Right cardiac atrium (tissue), 5 donors: ENCODE measurements around the gene SIX5. TPM values are rescaled to one million over a fixed set of nuclear protein-coding genes. Genes with fewer than 3 reads are reported as not detected.
"Not testable (repeated sequence)": the region's sequence is repeated elsewhere in the genome, so short reads cannot be mapped to it uniquely, and the experiment has no call there.

Experiments
- ATAC-seq, 2 donors: fragments of 200-7000 bp; cut with Tn5 transposase; one replicate each; pipeline versions ENCODE4 v1.8.0 to v1.9.1; 2020; ENCODE audit warnings: moderate library complexity in 2 of 2, mild to moderate bottlenecking in 1 of 2
- DNase-seq, 3 donors: peaks; one replicate each; pipeline ENCODE4 v3.0.0-alpha.2; 2020
- H3K27ac ChIP-seq: one replicate; pipeline ENCODE4 v1.5.1; 2013; ENCODE audit warnings: mild to moderate bottlenecking, low read length, control low read depth, moderate library complexity
- H3K27me3 ChIP-seq: one replicate; pipeline ENCODE4 v1.6.1; 2013; ENCODE audit not compliant: control insufficient read depth, insufficient read depth
- H3K4me1 ChIP-seq: one replicate; pipeline ENCODE4 v1.6.1; 2013; ENCODE audit warnings: low read length; ENCODE audit not compliant: control insufficient read depth, insufficient read depth
- H3K4me3 ChIP-seq: one replicate; pipeline ENCODE4 v1.5.1; 2013; ENCODE audit warnings: low read length, control low read depth
- H3K9me3 ChIP-seq: one replicate; pipeline ENCODE4 v1.6.1; 2013; ENCODE audit warnings: low read length; ENCODE audit not compliant: control insufficient read depth
- WGBS: extraction: QIAGEN DNeasy Blood & Tissue Kit; methylation state at CpG from one replicate; pipeline ENCODE4 v1.1.7; 2013; 5-methylcytosine and 5-hydroxymethylcytosine counted together
- intact Hi-C, 4 donors: fragments of 100-400 bp; cut with DNase I; formaldehyde crosslinking; loops; one replicate each; pipeline versions ENCODE4 v1.11.0 to v1.14.0; 2022 to 2023
- polyA plus RNA-seq: library from polyadenylated mRNA; stranded (reverse); fragments of 200-250 nt; gene quantifications from one replicate; pipeline ENCODE4 v1.2.3, GENCODE V29; 2013
- total RNA-seq, 4 donors: library from RNA; stranded (reverse); fragmentation: NEBNext Ultra II Directional; extraction: Animal tissue kit (Norgen Biotek cat#: 25700); gene quantifications; one replicate each; pipeline ENCODE4 v1.2.1, GENCODE V29; 2021
- donor health status: healthy with polysubstance abuse.
- donor health status: DM: no; HTN: yes; CAD: no.
- donor health status: DM: no; HTN: no; CAD: no.
- donor health status: DM: no; HTN: yes; CAD: no; lungs with severe emphysema.
- donor health status: DM: yes; HTN: yes; CAD: no.

SIX5 gene
- total and polyA plus RNA-seq, 5 donors = 15.8 to 33.2 (median 23.9) TPM

DNA sequence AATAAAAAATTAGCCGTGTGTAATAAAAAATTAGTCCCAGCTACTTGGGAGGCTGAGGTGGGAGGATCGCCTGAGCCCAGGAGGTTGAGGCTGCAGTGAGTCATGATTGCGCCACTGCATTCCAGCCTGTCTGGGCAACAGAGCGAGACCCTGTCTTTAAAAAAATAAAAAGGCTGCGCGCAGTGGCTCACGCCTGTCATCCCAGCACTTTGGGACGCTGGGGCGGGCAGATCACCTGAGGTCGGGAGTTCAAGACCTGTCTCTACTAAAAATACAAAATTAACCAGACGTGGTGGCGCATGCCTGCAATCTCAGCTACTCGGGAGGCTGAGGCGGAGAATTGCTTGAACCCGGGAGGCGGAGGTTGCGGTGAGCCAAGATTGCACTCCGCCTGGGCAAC is 40.4 kb downstream of the SIX5 start:
- H3K27me3 ChIP-seq, H3K4me3 ChIP-seq, H3K9me3 ChIP-seq, H3K27ac ChIP-seq, H3K4me1 ChIP-seq, DNase-seq, intact Hi-C loops, ATAC-seq: not testable (repeated sequence)
- 96% methylated on average over 18 of the region's 18 CpGs for WGBS

DNA sequence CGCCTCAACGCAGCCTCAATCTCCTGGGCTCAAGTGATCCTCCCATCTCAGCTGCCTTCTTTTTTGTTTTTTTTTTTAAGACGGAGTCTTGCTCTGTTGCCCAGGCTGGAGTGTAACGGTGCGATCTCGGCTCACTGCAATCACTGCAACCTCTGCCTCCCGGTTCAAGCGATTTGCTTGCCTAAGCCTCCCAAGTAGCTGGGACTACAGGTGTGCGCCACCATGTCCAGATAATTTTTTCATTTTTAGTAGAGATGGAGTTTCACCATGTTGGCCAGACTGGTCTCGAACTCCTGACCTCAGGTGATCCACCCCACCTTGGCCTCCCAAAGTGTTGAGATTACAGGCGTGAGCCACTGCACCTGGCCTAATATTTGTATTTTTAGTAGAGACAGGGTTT is 49.0 kb downstream of the SIX5 start:
- not testable (repeated sequence) for H3K27me3 ChIP-seq
- 97% methylated on average over 11 of the region's 11 CpGs for WGBS

DNA sequence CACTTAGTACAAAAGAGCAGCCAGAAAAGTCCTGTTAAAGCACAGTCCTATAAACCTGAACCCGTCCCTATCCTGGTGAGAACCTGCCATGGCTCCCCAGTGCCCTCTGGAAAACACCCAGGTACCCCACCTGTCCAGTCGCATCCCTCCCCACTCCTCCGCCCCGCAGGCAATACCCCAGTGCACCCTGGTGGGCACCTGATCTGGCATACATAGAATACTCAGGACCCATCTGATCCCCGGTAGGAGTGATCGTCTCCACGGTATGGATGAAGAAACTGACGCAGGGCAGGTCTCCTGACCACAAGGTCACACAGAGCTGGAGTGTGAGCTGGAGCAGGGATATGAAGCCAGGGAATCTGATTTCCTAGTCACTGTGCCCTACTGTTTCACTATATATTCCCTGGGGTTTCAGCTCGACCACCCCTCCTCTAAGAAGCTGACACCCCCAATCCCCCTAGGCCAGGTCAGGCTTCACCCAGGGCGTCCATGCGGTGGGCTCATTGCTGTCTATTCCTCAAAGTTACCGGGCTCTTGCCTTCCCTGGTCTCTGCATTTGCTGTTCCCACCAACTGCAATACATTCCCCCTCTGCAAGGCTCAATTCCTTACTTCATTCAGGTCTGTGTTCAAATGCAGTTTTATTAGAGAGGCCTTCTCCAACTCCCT is 50.9 kb downstream of the SIX5 start:
- Histone ChIP-seq H3K9me3 (no peaks in the 10 kb centered on the region), H3K4me1 (peaks cover 7% of the 10 kb centered on the region), H3K27me3 (no peaks in the 10 kb centered on the region), H3K27ac (peak overlapping the region; percentile 88), H3K4me3 (peak overlapping the region; percentile 47)
- ATAC-seq = peak in 1 of 2 donors; percentile 0
- DNase-seq = no peak
- intact Hi-C loops = loop anchor here in 1 of 4 donors (10.0 kb wide), 1 partner anchor 47 kb away; the partner anchor contains the start of gene SIX5
- WGBS = 56% methylated on average over 12 of the region's 12 CpGs

More for the DNA sequence above, 49.0 kb downstream of the SIX5 start:
- H3K4me3 ChIP-seq, DNase-seq, intact Hi-C loops, H3K9me3 ChIP-seq, H3K27ac ChIP-seq, ATAC-seq, H3K4me1 ChIP-seq: not testable (repeated sequence)

DNA sequence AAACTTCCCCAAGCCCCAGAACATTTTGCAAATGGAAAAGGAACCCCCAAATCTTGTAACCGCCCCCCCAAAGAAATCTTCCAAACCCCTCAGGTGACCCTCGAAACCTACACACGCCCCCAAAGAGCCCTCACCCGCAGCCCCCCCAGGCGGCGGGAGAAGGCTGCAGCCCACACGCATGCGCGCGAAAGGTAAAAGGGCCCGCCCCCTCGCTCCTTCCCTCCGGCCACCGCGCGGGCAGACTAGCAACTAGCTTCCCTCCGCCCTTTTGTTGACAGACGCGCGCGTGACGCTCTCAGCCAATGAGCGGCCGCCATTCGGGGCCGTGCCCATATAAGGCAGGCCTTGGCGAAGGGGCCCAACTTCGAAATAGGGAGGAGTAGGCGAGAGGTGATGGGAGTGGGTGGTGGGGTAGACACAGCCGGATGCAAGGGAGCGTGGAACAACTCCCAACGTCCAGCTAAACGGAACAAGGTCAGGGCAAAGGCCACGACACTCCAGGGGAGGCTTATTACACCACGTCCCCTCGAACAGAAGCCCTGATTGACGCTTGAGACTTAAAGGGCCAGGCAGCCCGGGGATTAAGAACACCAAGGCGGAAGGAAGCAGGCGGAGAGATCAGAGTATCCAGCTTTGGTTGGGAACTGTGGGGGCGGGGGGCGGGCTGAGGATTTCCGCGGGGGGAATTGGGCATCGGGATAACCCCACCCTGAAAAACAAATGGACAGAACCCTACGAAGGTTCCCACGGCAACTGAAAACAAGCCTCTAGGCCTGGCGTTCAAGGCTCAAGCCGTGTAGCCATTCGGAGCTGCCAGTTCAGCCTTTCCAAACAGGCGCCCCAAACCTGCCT is 51.7 kb downstream of the SIX5 start:
- WGBS = under 1% methylated on average over 51 of the region's 51 CpGs
- peaks cover 7% of the 10 kb centered on the region for H3K4me1 ChIP-seq
- H3K27me3 ChIP-seq = no peaks in the 10 kb centered on the region
- peak overlapping the region; percentile 60 for H3K4me3 ChIP-seq
- peak overlapping the region; percentile 88 for H3K27ac ChIP-seq
- intact Hi-C loops = loop anchor here in 1 of 4 donors (10.0 kb wide), 1 partner anchor 47 kb away; the partner anchor contains the start of gene SIX5
- DNase-seq = peak; percentile 99 to 100 (median 99)
- ATAC-seq = peak; percentile 96 to 98
- no peaks in the 10 kb centered on the region for H3K9me3 ChIP-seq

DNA sequence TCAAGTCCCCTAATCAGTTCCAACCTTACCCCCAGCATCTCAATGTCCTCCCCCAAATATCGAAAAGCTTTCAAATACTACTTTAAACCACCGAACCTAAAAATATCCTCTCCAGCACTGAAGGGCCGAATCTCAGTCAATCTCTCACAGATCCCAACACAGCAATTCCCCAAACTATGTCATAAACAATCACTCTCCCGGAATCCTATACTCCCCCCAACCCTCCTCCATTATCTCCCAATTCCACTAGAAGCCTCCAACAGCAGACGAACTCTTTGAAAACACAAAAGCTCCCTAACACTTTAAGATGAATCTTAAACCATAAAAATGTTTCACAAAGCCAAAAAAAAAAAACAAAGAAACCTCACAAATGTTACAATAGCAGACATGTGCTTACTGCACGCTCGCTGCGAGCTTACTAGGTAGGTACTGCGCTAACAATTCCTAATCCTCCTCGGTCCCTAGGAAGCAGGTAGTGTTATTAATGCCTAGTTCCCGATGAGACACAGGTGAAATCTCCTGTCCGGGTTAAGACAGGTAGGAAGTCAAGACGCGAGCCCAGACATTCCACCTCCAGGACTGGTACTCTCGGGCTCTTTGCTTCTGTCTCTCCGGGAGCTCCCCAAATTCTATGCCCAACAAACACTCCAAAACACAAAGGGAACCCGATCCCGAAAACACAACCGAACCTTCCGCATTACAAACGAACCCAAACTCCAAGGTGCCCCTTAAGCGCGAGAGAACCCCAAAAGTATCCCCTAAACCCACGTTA is 52.5 kb downstream of the SIX5 start:
- intact Hi-C loops = loop anchor here in 1 of 4 donors (10.0 kb wide), 1 partner anchor 48 kb away; the partner anchor contains the start of gene SIX5

DNA sequence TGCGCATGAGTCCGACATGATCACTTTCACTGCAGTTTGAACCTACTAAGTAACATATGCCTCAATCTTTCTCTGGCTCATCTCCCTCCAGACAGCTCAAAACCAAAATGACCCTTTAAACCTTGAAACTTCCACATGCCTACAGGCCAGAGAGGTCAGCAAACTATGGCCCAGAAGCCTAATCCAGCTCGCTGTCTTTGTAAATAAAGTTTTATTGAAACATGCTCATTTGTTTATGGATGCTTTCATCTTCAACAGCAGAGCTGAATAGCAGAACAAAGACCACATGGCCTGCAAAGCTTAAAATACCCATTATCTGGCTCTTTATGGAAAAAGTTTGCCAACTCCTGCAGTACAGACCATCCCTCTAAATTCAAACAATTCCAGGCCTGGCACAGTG is 53.9 kb downstream of the SIX5 start:
- no peaks in the 10 kb centered on the region for H3K27me3 ChIP-seq
- H3K4me3 ChIP-seq = no peak overlapping the region
- intact Hi-C loops = loop anchor here in 1 of 4 donors (10.0 kb wide), 1 partner anchor 50 kb away; the partner anchor contains the start of gene SIX5
- no peaks in the 10 kb centered on the region for H3K9me3 ChIP-seq
- DNase-seq (no peak), ATAC-seq (no peak)
- 96% methylated on average over 3 of the region's 3 CpGs for WGBS
- H3K4me1 ChIP-seq = peaks cover 7% of the 10 kb centered on the region
- H3K27ac ChIP-seq = no peak overlapping the region

More for the DNA sequence above, 52.5 kb downstream of the SIX5 start:
- peak overlapping the region; percentile 50 for H3K27ac ChIP-seq
- DNase-seq (no peak), ATAC-seq (no peak)
- no peaks in the 10 kb centered on the region for H3K9me3 ChIP-seq
- no peaks in the 10 kb centered on the region for H3K27me3 ChIP-seq
- WGBS = 2% methylated on average over 24 of the region's 24 CpGs
- peak overlapping the region; percentile 60 for H3K4me3 ChIP-seq
- peaks cover 7% of the 10 kb centered on the region for H3K4me1 ChIP-seq

Other genes starting within 250 kb of the SIX5 start
- 10 to 100 TPM; 20.7 to 27.6 (median 24.1) TPM for gene OPA3, start 184.4 kb downstream of the SIX5 start, total RNA-seq
- gene OPA3, start 184.4 kb downstream of the SIX5 start, polyA plus RNA-seq = 17.5 TPM
- gene GPR4, start 167.0 kb downstream of the SIX5 start, total RNA-seq = 10 to 100 TPM in 1 of 4 donors, 1 to 10 TPM in 3; 3.7 to 11.3 (median 4.7) TPM
- gene GPR4, start 167.0 kb downstream of the SIX5 start, polyA plus RNA-seq = 7.7 TPM
- 10 to 100 TPM; 25.2 to 37.9 (median 33.7) TPM for gene EML2, start 129.9 kb downstream of the SIX5 start, total RNA-seq
- 19.0 TPM for gene EML2, start 129.9 kb downstream of the SIX5 start, polyA plus RNA-seq
- gene GIPR, start 101.0 kb downstream of the SIX5 start, total RNA-seq = 10 to 100 TPM in 3 of 4 donors, 1 to 10 TPM in 1; 8.5 to 16.7 (median 12.5) TPM
- gene GIPR, start 101.0 kb downstream of the SIX5 start, polyA plus RNA-seq = 8.7 TPM
- 100 to 1,000 TPM; 246 to 297 (median 285) TPM for gene SNRPD2, start 77.3 kb downstream of the SIX5 start, total RNA-seq
- gene SNRPD2, start 77.3 kb downstream of the SIX5 start, polyA plus RNA-seq = 281 TPM
- 1 to 10 TPM; 2.5 to 3.3 (median 3.1) TPM for gene QPCTL, start 76.6 kb downstream of the SIX5 start, total RNA-seq
- 2.7 TPM for gene QPCTL, start 76.6 kb downstream of the SIX5 start, polyA plus RNA-seq
- gene FBXO46, start 38.4 kb downstream of the SIX5 start, total RNA-seq = 10 to 100 TPM; 11.4 to 13.2 (median 12.6) TPM
- 9.4 TPM for gene FBXO46, start 38.4 kb downstream of the SIX5 start, polyA plus RNA-seq
- gene MEIOSIN, start 35.8 kb downstream of the SIX5 start, total RNA-seq = under 1 TPM; 0.15 to 0.76 (median 0.30) TPM
- 0.41 TPM for gene MEIOSIN, start 35.8 kb downstream of the SIX5 start, polyA plus RNA-seq
- gene DMPK, start 13.2 kb upstream of the SIX5 start, total RNA-seq = 100 to 1,000 TPM; 220 to 304 (median 288) TPM
- gene DMPK, start 13.2 kb upstream of the SIX5 start, polyA plus RNA-seq = 395 TPM
- 10 to 100 TPM; 72.2 to 87.1 (median 76.6) TPM for gene DMWD, start 23.6 kb upstream of the SIX5 start, total RNA-seq
- 50.2 TPM for gene DMWD, start 23.6 kb upstream of the SIX5 start, polyA plus RNA-seq
- under 1 TPM in 1 of 4 donors, not detected in 3; 0.14 TPM for gene RSPH6A, start 46.1 kb upstream of the SIX5 start, total RNA-seq
- gene RSPH6A, start 46.1 kb upstream of the SIX5 start, polyA plus RNA-seq = not detected
- gene SYMPK, start 93.9 kb upstream of the SIX5 start, total RNA-seq = 10 to 100 TPM; 33.1 to 40.4 (median 34.4) TPM
- 23.5 TPM for gene SYMPK, start 93.9 kb upstream of the SIX5 start, polyA plus RNA-seq
- gene FOXA3, start 95.1 kb upstream of the SIX5 start, total RNA-seq = not detected
- gene FOXA3, start 95.1 kb upstream of the SIX5 start, polyA plus RNA-seq = not detected
- gene IRF2BP1, start 116.9 kb upstream of the SIX5 start, total RNA-seq = 10 to 100 TPM; 21.5 to 23.4 (median 22.5) TPM
- gene IRF2BP1, start 116.9 kb upstream of the SIX5 start, polyA plus RNA-seq = 17.5 TPM
- gene MYPOP, start 133.4 kb upstream of the SIX5 start, total RNA-seq = 10 to 100 TPM in 3 of 4 donors, 1 to 10 TPM in 1; 9.1 to 15.4 (median 12.9) TPM
- 9.3 TPM for gene MYPOP, start 133.4 kb upstream of the SIX5 start, polyA plus RNA-seq
- gene NANOS2, start 145.5 kb upstream of the SIX5 start, total RNA-seq = not detected
- not detected for gene NANOS2, start 145.5 kb upstream of the SIX5 start, polyA plus RNA-seq
- gene NOVA2, start 204.6 kb upstream of the SIX5 start, total RNA-seq = 1 to 10 TPM; 3.8 to 5.4 (median 3.9) TPM
- 3.3 TPM for gene NOVA2, start 204.6 kb upstream of the SIX5 start, polyA plus RNA-seq
- gene CCDC61, start 226.2 kb upstream of the SIX5 start, total RNA-seq = 10 to 100 TPM in 1 of 4 donors, 1 to 10 TPM in 3; 7.1 to 12.7 (median 9.6) TPM
- 7.9 TPM for gene CCDC61, start 226.2 kb upstream of the SIX5 start, polyA plus RNA-seq